ENCODE measurements around the gene CHPF. TPM values are rescaled to one million over a fixed set of nuclear protein-coding genes. Genes with fewer than 3 reads are reported as not detected.

The CHPF gene
- total RNA-seq, 1 donor from 2014 or later = 3.2 TPM

DNA sequence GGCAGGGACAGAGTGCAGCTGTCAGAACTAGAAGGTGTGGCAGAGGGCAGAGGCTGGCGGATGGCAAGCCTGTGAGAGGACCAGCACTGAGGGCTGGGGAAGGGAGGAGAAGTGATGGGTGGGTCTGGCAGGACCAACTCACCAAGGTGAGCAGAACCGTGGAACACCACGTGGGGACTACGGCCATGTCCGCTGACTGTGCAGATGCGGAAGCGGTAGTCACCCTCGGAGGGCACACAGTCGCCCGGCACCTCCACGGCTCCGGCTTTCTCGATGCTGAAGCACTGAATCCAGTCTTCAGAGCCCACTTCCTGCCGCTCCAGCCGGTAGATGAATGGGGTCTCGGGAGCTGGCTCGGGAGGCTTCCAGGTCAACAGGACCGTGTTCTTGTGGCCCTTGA, 23.5 kb upstream of the CHPF start:
- DNase-seq = no peak

GRCh38 chr2:219566640-219567039, 23.0 kb upstream of the CHPF start:
- no peak for DNase-seq

- DNase-seq = no peak
Measured at GRCh38 chr2:219565130-219566080, 21.8 kb upstream of the CHPF start.

DNA sequence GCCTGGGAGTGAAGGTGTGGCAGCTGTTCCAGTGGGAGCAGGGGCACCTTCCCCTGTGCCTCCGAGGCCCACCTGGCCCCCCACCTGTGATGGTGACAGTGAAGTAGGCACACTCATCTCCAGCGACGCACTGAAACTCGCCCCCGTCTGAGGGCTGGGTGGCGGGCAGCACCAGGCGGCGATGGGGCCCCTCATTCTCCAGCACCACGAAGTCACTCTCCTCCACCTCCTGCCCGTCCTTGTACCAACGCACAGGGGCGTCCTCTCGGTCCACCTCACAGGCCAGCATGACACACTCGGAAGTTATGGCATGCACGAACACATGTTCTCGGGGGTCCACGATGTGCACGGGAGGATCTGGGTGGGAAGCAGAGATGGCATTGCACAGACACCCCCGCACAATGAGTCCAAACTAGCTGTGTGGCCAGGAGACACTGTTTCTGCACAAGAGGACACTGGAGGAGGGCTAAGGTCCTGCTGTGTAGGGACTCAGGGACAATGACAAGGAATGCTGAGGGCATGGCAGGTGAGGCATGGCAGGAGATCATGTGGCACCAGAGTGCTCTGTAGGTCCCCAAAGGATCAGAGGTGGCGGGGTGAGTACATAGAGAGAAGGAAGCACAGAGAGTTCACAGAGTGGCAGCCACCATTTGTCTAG, 19.8 kb upstream of the CHPF start:
- DNase-seq = no peak

GRCh38 chr2:219562049-219563020, 18.7 kb upstream of the CHPF start:
- DNase-seq = no peak

DNA sequence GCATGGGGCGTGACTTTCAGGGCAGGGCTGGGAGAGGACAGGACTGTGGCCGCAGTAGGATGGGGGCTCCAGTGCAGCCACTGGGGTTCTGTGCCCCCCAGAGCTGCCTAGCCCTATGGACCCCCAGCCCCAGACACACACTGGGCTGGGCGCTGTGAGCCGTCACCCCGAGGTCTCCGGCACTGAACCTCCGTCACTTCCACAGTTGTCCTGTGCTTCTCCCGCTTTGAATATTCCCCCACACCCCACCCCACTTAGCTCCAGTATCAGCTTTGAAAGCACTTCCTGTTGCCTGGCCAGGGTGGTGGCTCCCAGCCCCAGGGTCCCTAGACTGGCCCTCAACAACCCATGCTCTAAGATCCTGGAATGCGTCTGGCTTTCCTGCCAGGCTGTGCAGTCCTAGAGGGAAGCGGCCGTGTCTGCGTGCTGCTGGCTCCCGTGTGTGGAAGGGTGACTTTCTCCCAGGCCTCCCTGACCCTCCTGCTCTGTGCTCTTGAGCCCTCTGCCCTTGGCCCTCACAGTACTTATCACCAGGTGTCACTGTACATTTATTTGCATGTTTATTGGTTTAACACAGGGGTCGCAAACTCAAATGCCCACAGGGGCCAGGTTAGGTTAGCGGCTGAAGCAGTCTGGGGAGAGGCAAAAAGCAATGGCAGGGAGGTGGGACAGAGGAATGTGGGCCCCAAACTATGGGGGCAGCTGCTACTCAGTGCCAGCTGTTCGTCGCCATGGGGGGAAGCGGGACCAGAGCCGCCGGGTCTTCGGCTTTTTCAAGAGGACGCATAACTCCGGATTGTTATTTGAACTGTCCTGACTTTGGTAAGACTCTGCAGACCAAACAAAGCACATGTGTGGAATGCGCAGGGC, 17.8 kb upstream of the CHPF start:
- DNase-seq = no peak

DNA sequence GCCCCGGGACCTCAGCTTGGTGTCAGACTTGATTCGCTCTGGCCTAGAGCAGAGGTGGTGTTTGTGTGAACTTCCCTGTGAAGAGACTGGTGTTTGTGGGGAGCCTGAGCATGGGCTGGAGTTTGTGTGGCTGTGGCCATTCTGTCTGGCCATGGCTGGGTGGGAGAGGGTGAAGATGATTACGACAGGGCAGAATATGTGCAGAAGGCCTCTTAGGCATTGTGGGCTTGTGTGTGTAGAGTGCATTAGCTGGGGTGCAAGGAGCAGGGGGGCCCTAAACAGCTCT, 17.2 kb upstream of the CHPF start:
- no peak for DNase-seq

GRCh38 chr2:219560037-219560892, 16.7 kb upstream of the CHPF start:
- DNase-seq = peak; percentile 13

GRCh38 chr2:219559156-219559915, 15.7 kb upstream of the CHPF start:
- DNase-seq = no peak

GRCh38 chr2:219557791-219558785, 14.5 kb upstream of the CHPF start:
- DNase-seq = no peak

GRCh38 chr2:219557320-219557719, 13.7 kb upstream of the CHPF start:
- no peak for DNase-seq

DNA sequence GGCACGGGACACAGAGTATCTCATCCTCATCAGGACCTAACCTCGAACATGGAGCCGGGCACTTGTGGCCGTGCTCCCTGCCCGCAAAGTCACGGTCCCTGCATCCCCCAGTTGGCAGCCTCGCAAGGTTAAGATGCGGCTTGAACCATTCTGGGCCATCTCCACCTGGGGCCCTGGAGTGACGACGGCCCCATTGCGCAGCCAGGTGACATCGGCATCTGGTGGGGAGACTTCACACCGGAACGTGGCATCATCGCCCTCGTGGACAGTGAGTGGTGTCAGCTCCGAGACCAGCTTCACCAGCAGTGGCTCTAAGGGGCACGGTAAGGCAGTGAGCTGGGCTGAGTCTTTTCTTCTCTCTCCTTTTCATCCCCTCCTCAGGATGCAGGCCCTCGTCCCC, 12.8 kb upstream of the CHPF start:
- no peak for DNase-seq

- DNase-seq = no peak
Measured at GRCh38 chr2:219555956-219556355, 12.3 kb upstream of the CHPF start.

- DNase-seq = no peak
Measured at GRCh38 chr2:219554350-219554749, 10.7 kb upstream of the CHPF start.

GRCh38 chr2:219553463-219553963, 9.9 kb upstream of the CHPF start:
- no peak for DNase-seq

- no peak for DNase-seq
Measured at GRCh38 chr2:219553168-219553417, 9.5 kb upstream of the CHPF start.

DNA sequence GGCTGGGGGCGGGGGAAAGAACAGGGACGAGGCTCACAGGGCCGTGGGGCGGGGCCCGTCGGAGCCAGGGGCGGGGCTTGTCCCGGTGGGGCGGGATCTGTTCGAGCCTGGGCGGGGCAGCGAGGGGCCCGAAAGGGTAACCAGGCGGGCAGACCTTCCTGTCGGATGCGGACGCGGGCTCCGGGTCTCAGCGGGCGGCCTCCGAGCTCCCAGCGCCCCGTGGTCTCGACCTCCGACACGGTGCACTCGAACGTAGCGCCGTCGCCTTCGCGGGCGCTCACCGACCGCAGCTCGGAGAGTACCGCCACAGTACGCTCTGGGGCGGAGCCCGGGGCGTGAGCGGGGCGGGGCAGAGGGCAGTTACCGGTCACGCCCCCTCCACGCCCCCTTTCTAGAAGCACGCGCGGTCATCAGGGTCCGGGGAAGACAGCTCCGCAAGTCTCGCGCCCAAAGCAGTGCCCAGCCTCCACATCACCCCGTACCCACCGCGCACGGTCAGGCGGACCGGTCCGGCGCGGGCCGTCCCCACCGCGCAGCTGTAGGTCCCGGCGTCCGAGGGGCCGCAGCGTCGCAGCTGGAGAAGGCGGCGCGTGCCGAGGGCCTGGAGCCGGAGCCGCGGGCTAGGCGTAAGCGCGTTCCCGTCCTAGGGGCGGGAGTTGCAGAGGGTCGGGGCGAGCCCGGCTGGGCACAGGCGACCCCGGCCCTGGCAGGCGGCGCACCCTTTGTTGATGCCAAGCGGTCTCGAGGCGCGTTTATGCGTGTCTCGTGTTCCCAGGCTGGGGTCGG, 9.0 kb upstream of the CHPF start:
- DNase-seq = peak; percentile 72
